SK-MEL-5 (cell line): ENCODE measurements around the gene NUDT19. TPM values are rescaled to one million over a fixed set of nuclear protein-coding genes. Genes with fewer than 3 reads are reported as not detected.
"Not testable (repeated sequence)": the region's sequence is repeated elsewhere in the genome, so short reads cannot be mapped to it uniquely, and the experiment has no call there.

Experiments
- DNase-seq: peaks from one replicate; pipeline ENCODE4 v3.0.0-alpha.2; 2016; ENCODE audit warnings: low read depth, low spot score
- in situ Hi-C: cut with HindIII; loops from 2 replicates; pipeline ENCODE4 v1.10.0; 2016; ENCODE audit warnings: low sequenced_read_pairs, high pct_unique_total_duplicates, low pct_unique_long_range_greater_than_20kb
- small RNA-seq, 2 experiments: library from RNA; depleted of rRNA; stranded (forward); fragments of <200 nt; gene quantifications; one replicate each; pipeline ENCODE3, GENCODE V24; 2014
- total RNA-seq: library from RNA; depleted of rRNA; stranded (reverse); fragments of >200 nt; shearing (Covaris generic); gene quantifications from 2 replicates; pipeline ENCODE4 v1.2.3, GENCODE V29; 2014; rRNA removed

Gene NUDT19
- total RNA-seq, 1 experiment from 2014 or later, result 13.5 TPM

DNA sequence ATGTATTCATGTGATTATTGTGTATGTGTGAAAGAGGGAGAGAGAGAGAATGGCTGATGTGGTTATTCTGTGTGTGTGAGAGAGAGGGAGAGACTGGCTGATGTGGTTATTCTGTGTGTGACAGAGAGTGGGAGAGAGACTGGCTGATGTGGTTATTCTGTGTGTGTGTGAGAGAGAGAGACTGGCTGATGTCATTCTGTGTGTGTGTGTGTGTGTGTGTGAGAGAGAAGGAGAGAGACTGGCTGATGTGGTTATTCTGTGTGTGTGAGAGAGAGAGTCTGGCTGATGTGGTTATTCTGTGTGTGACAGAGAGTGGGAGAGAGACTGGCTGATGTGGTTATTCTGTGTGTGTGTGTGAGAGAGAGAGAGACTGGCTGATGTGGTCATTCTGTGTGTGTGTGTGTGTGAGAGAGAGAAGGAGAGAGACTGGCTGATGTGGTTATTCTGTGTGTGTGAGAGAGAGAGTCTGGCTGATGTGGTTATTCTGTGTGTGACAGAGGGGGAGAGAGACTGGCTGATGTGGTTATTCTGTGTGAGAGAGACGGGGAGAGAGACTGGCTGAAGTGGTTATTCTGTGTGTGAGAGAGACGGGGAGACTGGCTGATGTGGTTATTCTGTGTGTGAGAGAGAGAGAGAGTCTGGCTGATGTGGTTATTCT, 54.1 kb downstream of the NUDT19 start:
- DNase-seq, in situ Hi-C loops: not testable (repeated sequence)

DNA sequence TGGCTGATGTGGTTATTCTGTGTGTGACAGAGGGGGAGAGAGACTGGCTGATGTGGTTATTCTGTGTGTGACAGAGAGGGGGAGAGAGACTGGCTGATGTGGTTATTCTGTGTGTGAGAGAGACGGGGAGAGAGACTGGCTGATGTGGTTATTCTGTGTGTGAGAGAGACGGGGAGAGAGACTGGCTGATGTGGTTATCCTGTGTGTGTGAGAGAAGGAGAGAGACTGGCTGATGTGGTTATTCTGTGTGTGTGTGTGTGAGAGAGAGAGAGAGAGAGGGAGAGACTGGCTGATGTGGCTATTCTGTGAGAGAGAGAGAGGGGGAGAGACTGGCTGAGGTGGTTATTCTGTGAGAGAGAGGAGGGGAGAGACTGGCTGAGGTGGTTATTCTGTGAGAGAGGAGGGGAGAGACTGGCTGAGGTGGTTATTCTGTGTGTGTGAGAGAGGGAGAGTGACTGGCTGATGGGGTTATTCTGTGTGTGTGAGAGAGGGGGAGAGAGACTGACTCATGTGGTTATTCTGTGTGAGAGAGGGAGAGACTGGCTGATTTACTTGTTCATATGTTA, 55.1 kb downstream of the NUDT19 start:
- DNase-seq, in situ Hi-C loops: not testable (repeated sequence)

DNA sequence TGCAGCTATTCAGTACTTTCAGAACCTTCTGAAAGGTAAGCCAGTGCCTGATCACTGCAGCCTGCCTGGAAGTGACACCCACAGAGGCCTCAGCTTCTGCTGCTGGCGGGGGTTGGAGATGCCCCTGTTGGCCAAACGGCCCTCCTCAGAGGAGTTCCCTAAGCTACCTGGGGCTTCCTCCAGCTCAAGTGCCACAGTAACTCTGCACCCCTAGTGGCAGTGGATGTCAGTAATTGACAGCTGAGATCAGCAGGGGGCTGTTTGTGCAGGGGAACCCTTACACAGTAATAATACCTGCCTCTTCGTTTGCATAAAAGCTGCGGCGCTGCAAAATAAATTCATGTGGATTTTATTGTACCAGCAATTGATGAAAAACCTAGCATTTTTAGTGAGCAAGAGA, 56.9 kb downstream of the NUDT19 start:
- DNase-seq, result no peak
- in situ Hi-C loops, result no loop called here

DNA sequence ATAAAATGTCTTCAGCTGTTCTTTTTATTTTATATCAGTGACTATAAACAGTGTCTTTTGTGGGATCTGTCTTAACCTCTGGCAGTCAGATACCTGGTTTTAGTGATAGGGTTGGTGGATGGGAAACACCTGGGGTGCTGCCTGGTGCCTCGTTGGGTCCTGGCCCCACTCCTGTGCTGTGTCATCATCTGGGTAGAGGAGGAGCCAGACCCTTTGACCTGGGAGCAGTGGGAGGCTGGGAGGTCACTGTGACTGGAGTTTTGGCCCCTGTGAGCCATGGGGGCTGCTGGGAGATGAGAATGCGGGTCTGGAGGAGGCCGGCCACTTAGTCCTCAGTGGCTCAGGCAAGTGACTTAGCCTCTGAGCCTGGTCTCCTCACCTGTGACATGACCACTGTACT, 57.3 kb downstream of the NUDT19 start:
- no peak for DNase-seq
- in situ Hi-C loops, result no loop called here

DNA sequence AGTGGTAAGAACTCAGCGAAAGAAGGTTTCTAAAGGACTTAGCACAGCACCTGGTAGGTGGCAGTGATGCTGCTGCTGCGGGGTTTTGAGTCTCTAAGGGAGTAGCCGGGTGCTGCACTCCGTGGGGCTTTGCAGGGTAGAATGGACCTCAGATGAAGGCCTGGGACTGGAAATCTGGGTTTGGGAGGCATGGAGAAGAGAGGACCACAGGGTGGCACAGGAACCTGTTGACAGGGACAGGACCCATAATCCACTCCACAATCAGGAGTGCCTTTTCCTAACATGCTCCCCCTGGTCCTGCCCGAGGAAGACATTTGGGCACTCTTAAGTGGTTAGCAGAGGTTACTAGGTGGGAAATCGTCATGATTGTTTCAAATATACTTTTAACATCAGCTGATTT, 57.7 kb downstream of the NUDT19 start:
- DNase-seq, result no peak
- in situ Hi-C loops, result no loop called here

DNA sequence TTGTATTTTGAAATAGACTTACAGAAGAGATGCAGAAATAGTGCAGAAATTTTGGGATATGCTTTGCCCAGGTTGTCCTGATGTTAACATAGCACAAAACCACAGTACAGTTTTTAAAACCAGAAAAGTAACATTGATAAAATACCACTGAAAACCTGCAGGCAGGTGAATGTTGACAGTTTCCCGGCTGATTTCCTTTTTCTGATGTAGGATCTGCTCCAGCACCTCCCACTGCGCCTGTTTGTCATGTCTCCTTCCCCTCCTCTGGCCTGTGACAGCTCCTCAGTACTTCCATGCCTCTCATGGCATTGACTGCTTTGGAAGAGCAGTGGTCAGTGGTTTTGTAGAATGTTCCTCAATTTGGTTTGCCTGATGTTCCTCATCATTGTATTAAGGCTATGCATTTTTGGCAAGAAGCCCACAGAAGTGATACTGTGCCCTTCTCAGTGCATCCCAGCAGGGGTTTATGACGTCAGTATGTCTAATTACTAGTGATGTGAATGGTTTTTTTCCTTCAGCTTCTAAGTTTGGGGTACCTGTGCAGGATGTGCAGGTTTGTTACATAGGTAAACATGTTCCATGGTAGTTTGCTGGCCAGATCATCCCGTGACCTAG, 58.9 kb downstream of the NUDT19 start:
- in situ Hi-C loops, result no loop called here
- DNase-seq, result no peak

DNA sequence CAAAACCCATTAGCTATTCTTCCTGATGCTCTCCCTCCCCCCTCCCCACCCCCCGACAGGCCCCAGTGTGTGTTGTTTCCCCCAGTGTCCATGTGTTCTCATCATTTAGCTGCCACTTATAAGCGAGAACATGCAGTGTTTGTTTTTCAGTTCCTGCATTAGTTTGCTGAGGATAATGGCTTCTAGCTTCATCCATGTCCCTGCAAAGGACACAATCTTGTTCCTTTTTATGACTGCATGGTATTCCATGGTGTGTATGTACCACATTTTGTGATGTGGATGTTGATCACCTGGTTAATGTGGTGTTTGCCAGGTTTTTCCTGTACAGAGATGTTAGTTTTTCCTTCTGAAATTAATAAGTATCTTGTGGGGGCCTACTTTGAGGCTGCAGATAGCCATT, 59.4 kb downstream of the NUDT19 start:
- DNase-seq, result no peak

DNA sequence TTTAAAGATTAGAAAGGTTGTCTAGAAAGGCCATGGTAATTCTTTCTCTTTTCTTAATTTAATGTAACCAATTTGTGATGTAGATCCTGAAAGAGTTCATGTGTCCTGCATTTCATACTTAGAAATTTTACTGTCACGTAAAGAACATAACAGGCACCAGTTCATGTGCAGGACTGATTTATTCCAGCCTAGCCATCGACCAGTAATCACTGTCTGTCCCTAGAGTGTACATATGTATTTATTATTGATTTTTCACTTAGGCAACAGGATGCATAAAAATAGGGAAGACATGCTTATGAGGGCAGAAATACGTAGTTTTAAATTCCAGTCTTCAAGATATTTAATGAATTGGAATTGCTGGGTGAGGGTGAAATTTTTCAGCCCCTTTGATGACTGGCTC, 65.6 kb downstream of the NUDT19 start:
- DNase-seq, result no peak
- in situ Hi-C loops, result no loop called here

More for the DNA sequence above, 59.4 kb downstream of the NUDT19 start:
- in situ Hi-C loops, result no loop called here

Small RNA genes lying within 50 kb of the gene (small RNA-seq; reads per million reads assigned to genes)
- gene RN7SL789P, result 0 reads per million in 2 experiments

Other genes with a start within 250 kb of the NUDT19 start
- gene PDCD5, start 110.6 kb upstream of the NUDT19 start, total RNA-seq, result 126 and 132 TPM in 2 replicates
- gene ANKRD27, start 16.6 kb upstream of the NUDT19 start, total RNA-seq, result 39.6 and 42.9 TPM in 2 replicates
- gene RGS9BP, start 16.0 kb upstream of the NUDT19 start, total RNA-seq, result 0.85 and 1.8 TPM in 2 replicates
- not detected in 2 replicates for gene TDRD12, start 27.9 kb downstream of the NUDT19 start, total RNA-seq
- 0.18 TPM in 1 of 2 replicates, not detected in the other for gene SLC7A9, start 177.9 kb downstream of the NUDT19 start, total RNA-seq